ENCODE data around the gene IFNAR2. TPM values are rescaled to one million over a fixed set of nuclear protein-coding genes. Genes with fewer than 3 reads are reported as not detected.

Gene IFNAR2
- total RNA-seq, 1 donor from 2014 or later, result 17.0 TPM

DNA sequence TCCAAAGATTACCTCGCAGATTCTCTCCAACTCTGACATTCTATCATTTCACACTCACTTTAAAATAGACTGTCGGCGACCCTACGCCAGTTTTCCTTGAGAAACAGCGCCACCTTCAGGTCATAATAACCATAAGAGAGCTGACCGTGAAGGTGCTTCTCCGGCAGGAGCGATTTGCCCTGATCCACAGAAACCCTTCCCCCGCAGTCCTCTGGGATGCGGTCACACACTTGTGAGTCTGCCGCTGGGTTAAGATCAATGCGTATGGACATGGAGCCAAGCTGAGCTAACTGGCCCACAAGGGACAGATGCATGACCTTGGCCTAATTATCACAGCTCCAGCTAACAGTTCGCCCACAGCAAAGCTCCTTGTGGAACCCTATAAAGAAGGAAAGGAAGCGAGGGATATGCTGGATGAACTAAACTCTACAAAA lies 32.8 kb upstream of the IFNAR2 start:
- no peak for DNase-seq (ENCODE audit: extremely low spot score, unreplicated experiment)
- Mint-ChIP-seq H3K27ac (no peak overlapping the region), H3K4me3 (no peak overlapping the region), H3K36me3 (no peaks in the 10 kb centered on the region), H3K27me3 (peaks cover 36% of the 10 kb centered on the region), H3K9me3 (no peaks in the 10 kb centered on the region), H3K4me1 (ENCODE audit: unreplicated experiment) (peaks cover 15% of the 10 kb centered on the region)
- peak; percentile 91 for TF ChIP-seq CTCF (conservative IDR thresholded peaks at IDR 0.05)

- H3K36me3 Mint-ChIP-seq, result no peaks in the 10 kb centered on the region
- H3K9me3 Mint-ChIP-seq, result no peaks in the 10 kb centered on the region
- H3K27ac Mint-ChIP-seq, result no peak overlapping the region
- H3K4me1 Mint-ChIP-seq (ENCODE audit: unreplicated experiment), result peaks cover 15% of the 10 kb centered on the region
- no peak overlapping the region for H3K4me3 Mint-ChIP-seq
- no peak for DNase-seq (ENCODE audit: extremely low spot score, unreplicated experiment)
- TF ChIP-seq CTCF (conservative IDR thresholded peaks at IDR 0.05), result no peak
- peaks cover 36% of the 10 kb centered on the region for H3K27me3 Mint-ChIP-seq
Observed at GRCh38 chr21:33197496-33197895, 32.2 kb upstream of the IFNAR2 start.

- Mint-ChIP-seq H3K36me3 (no peaks in the 10 kb centered on the region), H3K27me3 (peaks cover 33% of the 10 kb centered on the region), H3K9me3 (no peaks in the 10 kb centered on the region), H3K4me3 (no peak overlapping the region), H3K27ac (no peak overlapping the region), H3K4me1 (ENCODE audit: unreplicated experiment) (peaks cover 16% of the 10 kb centered on the region)
- no peak for TF ChIP-seq CTCF (conservative IDR thresholded peaks at IDR 0.05)
- DNase-seq (ENCODE audit: extremely low spot score, unreplicated experiment), result no peak
Observed at GRCh38 chr21:33198346-33199099, 31.2 kb upstream of the IFNAR2 start.

GRCh38 chr21:33199100-33199464 lies 30.7 kb upstream of the IFNAR2 start:
- Mint-ChIP-seq H3K36me3 (no peaks in the 10 kb centered on the region), H3K4me1 (ENCODE audit: unreplicated experiment) (peaks cover 21% of the 10 kb centered on the region), H3K27ac (no peak overlapping the region), H3K4me3 (no peak overlapping the region), H3K27me3 (peaks cover 33% of the 10 kb centered on the region), H3K9me3 (no peaks in the 10 kb centered on the region)
- no peak for DNase-seq (ENCODE audit: extremely low spot score, unreplicated experiment)
- no peak for TF ChIP-seq CTCF (conservative IDR thresholded peaks at IDR 0.05)

DNA sequence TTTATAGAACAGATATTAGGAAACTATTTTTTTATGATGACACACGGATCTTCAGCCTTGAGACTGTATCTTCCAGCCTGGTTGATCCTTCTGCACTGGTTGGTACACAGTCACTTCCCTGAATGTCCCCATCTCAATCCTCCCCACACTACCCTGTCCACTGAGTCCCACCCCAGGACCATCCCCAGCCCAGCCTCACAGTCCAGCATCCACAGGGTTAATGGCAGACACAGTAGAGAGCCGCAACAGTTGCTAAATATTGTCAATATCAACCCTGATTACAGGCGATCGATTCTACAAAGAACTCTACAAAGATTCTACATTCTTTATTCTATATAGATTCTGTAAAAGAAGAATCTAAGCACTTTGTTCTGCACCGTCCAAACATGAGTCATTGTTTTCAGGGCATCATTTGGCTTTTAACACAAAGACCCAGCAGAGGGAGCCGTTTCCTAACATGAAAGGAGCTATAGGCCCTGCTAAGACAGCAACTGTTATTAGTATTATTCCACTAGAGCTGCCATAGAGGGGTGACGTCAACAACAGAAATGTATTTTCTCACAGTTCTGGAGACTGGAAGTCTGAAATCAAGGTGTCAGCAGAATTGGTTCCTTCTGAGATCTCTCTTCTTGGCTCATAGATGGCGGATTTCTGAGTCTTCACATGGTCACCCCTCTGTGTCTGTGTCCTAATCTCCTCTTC lies 30.1 kb upstream of the IFNAR2 start:
- peak; percentile 75 for DNase-seq (ENCODE audit: extremely low spot score, unreplicated experiment)
- peaks cover 23% of the 10 kb centered on the region for H3K4me1 Mint-ChIP-seq (ENCODE audit: unreplicated experiment)
- H3K27me3 Mint-ChIP-seq, result peaks cover 33% of the 10 kb centered on the region
- no peaks in the 10 kb centered on the region for H3K36me3 Mint-ChIP-seq
- H3K27ac Mint-ChIP-seq, result peak overlapping the region; percentile 36
- TF ChIP-seq CTCF (conservative IDR thresholded peaks at IDR 0.05), result peak; percentile 93
- H3K4me3 Mint-ChIP-seq, result no peak overlapping the region
- no peaks in the 10 kb centered on the region for H3K9me3 Mint-ChIP-seq

All from type B pancreatic cell (in vitro differentiated cells).